ENCODE data around the gene LEPR.
A peak's percentile ranks its signal among the peaks of the same experiment; 100 is the strongest.
"Not testable (repeated sequence)": the region's sequence is repeated elsewhere in the genome, so short reads cannot be mapped to it uniquely, and the experiment has no call there.

Gene LEPR

DNA sequence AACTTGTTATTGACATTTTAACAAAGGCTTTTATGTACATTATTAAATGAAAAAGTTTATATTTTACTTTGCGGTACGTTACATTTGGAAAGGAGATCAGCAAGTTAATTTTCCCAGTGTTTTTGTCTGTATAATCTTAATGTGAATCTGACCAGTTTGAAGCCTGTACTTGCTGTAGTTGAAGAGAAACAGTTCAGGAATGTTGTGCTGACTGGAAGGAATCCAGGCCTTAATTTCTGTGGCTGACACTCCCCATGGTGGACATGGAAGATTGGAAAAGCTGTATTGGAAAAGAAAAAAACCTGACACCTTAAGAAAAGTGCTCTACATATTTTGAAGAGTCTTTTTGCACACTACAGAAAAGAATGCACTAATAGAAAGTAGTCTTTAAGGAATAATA lies 15.5 kb downstream of the LEPR start:
- DNase-seq (ENCODE audit: low spot score): no peak

DNA sequence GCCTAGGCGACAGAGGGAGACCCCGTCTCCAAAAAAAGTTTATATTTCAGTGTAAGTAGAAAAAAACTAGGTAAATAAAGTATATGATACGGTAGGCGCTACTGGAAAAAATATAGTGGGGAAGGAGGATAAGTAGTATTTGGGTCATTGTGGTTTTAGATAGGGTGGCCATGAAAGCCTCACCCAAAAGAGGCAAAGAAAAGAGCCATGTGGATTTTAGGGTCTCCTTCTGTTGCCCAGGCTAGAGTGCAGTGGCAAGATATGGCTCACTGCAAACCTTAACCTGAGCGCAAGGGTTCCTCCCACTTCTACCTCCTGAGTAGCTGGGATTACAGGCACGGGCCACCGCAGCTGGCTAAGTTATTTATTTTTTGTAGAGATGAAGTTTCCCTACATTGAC lies 17.1 kb downstream of the LEPR start:
- DNase-seq (ENCODE audit: low spot score): no peak

DNA sequence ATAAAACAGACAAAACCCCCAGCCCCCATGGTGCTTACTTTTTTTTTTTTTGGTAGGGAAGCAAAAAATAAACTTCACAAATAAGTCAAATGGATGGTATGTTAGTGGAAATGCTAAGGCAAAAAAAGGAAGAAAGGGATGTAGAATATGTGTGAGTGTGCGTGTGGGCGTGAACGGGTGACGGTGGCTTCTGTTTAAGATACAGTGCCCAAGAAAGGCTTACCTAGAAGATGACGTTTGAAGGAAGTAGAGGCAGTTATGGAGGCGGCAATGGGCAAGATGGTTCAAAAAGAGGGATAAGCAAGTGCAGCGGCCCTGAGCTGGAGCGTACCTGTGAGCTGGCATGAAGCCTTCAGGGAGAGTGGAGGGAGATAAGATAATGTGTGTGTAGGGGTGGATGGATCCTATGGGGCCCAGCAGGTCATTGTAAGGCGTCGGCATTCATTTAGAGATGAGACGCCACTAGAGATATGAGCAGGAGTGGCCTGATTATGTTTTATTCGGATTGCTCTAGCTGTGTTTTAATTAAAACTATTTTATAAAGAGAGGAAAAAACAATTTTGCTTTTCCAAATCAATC lies 19.9 kb downstream of the LEPR start:
- no peak for DNase-seq (ENCODE audit: low spot score)

DNA sequence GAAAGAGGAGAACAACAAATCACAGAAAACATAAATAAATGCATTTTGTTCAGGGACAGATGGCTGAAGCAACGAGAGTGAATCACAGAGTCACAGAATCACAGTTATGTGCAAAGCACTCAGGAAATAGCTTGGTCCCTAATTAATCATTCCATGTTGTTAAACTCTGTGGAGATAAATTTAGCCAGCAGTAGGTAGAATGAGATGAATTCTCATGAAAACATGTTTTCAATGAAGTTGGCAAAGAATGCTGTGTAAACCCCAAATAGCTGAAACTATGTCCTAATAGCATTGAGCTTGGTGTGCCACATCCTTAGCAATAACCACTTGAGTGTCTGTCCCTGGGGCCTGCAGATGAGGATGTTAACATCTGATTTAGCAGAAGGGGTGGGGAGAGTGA lies 20.4 kb downstream of the LEPR start:
- no peak for DNase-seq (ENCODE audit: low spot score)

DNA sequence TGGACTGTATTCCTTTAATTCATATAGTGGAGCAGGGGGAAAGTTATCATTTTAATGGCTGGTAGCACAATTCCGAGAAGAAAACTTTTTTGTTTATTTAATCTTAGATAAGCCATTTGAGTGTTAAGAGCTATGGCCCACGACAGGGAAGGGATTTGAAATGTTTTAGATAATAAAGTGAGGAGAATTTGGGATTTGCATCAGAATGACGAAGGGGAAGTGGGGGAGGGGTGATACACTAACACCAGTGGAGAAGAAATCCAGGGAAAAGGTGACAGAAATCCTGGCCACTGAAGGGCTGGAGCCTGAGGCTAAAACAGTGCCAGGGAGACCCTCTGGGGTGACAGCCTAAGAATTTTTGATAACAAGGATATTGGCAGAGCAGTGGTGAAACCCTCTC lies 21.0 kb downstream of the LEPR start:
- no peak for DNase-seq (ENCODE audit: low spot score)

DNA sequence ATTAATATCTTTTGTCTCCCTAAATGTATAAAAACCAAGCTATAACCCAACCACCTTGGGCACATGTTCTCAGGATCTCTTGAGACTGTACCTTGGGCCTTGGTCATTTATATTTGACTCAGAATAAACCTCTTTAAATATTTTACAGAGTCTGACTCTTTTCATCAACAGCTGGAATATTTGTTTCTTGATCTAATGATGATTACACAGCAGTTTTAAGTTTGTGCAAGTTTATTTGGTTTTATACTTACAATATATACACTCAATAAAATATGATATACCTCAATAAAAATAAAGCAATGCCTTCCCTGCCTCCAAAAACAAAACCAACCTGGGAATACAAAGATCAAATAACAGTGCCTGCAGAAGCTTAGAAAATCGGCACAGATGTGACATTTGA lies 22.0 kb downstream of the LEPR start:
- no peak for DNase-seq (ENCODE audit: low spot score)

DNA sequence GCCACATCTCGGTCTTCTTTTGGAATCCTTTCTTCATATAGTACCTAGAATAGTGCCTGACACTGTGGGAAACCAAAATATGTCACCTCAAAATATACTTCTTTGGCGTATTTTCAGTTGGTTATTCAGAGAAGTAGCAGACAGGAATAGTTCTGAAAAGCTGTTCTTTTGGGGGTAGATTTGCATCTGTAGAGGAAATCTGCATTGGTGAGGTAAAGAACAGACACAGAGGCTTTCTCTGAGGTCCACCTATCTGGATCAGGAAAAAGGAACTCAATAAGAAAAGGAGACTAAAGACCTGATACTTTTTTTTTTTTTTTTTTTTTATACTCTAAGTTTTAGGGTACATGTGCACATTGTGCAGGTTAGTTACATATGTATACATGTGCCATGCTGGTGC lies 23.2 kb downstream of the LEPR start:
- no peak for DNase-seq (ENCODE audit: low spot score)

DNA sequence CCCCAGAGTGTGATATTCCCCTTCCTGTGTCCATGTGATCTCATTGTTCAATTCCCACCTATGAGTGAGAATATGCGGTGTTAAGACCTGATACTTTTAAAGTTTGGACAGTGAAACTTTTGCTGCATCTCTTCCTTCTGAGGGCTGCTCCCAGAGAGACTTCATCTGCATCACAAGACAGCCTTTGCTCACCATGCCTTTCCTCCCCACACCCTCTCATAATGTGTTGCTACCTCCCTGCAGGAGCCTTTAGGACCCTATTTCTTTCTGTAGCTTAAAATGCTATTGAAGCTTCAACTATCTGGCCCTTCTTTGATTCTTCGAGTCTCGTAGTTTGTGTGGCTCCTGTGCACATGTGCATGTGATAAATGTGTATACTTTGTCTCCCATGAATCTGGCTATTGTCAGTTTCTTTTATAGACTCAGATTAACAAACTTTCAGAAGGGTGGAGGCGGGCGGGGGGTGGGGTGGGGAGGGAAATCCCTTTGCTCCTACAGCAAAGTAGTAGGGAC lies 23.7 kb downstream of the LEPR start:
- no peak for DNase-seq (ENCODE audit: low spot score)

DNA sequence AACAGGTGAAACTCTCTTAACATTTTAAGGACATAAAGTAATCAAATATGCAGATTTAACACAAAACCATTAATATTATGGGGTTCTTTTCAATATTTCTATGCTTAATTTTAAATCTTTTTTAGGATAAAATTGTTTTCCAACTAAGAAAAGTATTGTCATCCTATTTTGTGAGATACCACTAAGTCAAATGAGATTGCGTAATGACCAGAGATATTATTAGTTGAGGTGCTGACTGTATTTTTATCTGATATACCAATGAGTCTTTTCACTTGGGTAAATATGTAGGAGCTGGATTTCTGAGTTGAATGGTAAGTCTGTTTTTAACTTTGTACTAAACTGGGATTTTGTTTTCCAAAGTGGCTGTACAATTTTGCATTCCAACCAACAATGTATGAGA lies 25.4 kb downstream of the LEPR start:
- no peak for DNase-seq (ENCODE audit: low spot score)

DNA sequence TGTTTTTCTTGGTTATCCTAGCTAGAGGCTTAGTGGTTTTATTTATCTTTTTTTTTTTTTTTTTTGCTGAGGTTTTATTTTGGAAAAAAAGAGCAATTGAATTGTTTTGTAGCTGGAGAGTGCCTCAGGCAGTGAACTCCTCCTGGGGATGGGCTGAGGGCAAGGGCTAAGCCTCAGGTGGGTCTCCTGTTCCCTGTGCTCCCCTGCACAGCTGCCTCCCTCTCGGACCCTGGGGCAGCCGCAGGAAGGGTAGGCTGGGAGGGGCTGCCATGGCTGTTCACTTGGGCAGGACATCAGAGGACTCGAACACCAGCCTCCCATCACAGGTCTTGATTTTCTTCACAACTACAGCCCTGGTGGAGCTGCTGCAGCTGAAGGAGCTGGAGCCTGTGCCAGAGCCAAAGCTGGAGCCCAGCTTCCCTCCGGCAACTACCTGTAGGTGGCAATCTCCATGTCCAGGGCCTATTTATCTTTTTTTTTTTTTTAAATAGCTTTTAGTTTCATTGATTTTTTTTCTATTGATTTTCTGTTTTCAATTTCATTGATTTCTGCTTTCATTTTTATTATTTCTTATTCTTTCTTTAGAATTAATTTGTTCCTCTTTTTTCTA lies 28.9 kb downstream of the LEPR start:
- no peak for DNase-seq (ENCODE audit: low spot score)

DNA sequence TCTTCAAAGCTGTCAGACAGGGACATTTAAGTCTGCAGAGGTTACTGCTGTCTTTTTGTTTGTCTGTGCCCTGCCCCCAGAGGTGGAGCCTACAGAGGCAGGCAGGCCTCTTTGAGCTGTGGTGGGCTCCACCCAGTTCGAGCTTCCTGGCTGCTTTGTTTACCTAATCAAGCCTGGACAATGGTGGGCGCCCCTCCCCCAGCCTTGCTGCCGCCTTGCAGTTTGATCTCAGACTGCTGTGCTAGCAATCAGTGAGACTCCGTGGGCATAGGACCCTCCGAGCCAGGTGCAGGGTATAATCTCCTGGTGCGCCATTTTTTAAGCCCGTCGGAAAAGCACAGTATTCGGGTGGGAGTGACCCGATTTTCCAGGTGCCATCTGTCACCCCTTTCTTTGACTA lies 35.2 kb downstream of the LEPR start:
- not testable (repeated sequence) for DNase-seq (ENCODE audit: low spot score)

DNA sequence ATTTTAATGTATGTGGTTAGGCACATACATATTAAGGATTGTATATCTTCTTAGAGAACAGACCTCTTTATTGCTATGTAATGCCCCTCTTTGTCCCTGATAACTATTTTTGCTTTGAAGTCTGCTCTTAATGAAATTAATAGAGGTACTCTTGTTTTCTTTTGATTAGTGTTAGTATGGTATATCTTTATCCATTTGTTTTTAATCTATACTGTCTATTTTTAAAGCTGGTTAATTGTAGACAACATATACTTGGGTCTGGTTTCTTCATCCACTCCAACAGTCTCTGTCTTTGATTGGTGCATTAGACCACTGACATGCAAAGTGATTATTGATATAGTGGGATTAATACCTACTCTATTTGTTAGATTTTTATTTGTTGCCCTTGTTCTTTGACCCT lies 36.0 kb downstream of the LEPR start:
- DNase-seq (ENCODE audit: low spot score): no peak

DNA sequence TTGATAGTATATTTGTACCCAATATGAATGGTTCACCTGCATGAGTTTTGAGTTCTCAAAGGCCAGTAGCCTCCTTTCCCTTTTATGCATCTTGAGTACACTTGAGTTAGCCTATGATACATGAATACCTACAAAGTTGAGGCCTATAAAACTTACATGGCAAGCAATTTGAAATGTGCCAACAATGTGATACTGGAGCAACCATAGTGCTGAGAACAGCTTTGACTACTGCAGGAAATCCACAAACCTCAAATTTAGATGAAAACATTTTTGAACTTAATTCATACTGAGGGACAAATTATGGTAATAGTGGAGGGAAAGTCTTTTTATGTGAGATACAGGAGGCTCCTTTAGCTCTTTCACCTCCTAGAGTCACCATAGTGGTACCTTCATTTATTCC lies 37.4 kb downstream of the LEPR start:
- DNase-seq (ENCODE audit: low spot score): no peak

DNA sequence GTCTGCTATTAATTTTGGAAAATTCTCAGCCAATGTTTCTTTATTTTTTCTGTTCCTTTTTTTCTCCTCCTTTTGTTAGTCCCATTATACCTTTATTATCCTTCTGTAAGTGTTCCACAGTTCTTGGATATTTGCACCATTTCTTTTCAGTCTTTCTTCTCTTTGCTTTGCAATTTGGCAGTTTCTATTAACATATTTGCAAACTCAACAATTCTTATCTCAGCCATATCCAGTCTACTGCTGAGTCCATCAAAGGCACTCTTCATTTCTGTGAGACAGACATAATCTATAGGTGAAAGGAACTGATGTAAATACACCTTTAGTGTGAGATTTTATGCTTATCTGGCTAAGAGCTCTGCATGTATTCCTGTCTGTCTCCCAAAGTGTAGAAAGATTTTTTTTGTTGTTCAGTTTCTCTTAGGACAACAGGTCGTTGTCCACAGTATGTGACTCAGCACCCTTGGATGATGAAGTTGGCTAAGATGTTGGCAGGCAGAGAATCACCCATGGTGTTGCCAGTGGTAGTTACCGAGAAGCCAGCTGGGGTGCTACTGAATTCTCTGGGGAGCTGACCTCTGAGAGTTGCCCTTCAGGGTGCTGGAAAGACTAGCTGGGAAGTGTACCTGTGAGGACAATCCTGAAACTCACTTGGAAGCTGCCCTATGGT lies 38.4 kb downstream of the LEPR start:
- no peak for DNase-seq (ENCODE audit: low spot score)

DNA sequence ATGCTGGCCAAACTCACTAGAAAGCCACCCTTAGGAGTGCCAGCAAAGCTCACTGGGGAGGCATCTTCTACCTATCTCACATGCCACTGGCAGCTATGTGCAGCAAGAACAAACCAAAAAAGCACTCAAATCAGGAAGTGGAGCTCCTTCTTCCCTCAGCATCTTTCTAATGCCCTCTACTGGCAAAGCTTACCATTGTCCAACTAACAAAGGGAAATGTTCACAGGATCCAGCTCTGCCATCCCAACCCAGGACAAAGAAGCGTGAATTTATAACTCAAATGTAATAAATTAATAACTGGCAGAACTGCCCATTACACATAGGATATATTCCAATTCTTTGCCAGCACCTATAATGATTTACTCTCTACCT lies 38.9 kb downstream of the LEPR start:
- peak; percentile 37 for DNase-seq (ENCODE audit: low spot score)

DNA sequence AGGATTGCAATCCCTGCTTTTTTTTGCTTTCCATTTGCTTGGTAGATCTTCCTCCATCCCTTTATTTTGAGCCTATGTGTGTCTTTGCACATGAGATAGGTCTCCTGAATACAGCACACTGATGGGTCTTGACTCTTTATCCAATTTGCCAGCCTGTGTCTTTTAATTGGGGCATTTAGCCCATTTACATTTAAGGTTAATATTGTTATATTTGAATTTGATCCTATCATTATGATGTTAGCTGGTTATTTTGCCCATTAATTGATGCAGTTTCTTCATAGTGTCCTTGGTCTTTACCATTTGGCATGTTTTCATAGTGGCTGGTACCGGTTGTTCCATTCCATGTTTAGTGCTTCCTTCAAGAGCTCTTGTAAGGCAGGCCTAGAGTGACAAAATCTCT lies 45.4 kb downstream of the LEPR start:
- DNase-seq (ENCODE audit: low spot score): not testable (repeated sequence)

DNA sequence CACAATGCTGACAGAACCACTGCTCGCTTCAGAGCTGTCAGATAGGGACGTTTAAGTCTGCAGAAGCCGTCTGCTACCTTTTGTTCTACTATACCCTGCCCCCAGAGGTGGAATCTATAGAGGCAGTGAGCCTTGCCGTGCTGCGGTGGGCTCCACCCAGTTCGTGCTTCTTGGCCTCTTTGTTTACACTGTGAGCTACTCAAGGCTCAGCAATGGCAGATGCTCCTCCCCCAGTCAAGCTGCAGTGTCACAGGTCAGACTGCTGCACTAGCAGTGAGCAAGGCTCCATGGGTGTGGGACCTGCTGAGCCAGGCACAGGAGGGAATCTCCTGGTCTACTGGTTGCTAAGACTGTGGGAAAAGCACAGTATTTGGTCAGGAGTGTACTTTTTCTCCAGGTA lies 47.1 kb downstream of the LEPR start:
- DNase-seq (ENCODE audit: low spot score): no peak

DNA sequence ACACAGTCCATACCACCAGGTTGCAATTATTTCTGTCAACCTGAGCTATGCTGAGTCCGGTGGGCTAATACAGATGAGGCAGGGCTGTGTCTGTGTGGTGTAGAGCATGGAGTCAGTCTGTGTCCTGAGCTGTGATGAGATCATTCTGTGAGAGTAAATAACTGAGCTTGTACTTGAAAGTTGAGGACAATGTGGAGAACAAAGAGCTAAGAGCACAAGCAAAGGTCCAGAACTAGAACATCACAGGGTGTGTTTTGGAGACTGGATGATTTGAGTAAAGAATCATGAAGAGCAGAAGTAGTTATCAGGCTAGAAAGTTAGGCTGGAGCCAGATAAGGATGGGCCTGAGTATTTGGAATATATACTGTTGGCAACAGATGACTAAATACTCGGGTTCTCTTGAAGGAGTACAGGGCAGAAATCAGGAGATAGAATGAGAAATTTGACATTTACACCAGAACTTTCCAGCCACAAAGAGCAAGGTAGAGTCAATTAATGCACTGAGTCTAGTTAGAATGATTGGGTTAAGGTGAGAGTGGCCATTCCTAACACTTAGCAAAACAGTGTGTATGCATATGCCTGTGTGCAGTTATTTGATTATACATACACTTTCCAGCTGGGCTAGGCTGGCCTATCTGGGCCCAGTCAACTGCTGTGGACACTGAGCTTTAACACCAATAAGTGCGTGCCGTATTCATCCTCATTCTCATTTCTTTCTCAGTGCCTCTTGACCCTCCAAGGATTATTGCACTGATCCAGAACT lies 48.8 kb downstream of the LEPR start:
- no peak for DNase-seq (ENCODE audit: low spot score)

DNA sequence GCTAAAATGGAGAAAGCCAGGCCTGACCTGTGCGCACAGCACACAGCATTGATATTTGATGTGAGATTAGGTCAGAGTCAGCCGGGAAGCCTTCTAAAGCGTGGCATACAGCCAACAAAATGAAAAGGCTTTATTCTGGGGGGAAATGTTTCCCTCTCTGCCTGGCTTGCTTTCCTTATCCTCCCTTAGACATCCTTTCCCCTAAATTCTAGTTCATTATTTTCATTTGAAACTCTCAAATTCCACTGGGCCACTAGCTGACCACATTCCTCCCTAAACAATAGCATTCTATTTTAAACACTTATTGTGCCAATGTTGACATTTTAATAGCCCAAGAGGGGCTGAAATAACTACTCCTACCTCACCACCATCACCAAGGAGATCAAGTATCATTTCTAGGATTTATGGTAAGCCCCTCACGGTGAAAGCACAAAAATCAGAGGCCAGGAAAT lies 49.4 kb downstream of the LEPR start:
- DNase-seq (ENCODE audit: low spot score): no peak
